ENCODE data around the gene C14orf132. TPM values are rescaled to one million over a fixed set of nuclear protein-coding genes. Genes with fewer than 3 reads are reported as not detected.

The C14orf132 gene
- total and polyA plus RNA-seq, 2 donors (not counting 1 experiment from before 2014, with no cell fraction given): 0.30 to 0.85 TPM

DNA sequence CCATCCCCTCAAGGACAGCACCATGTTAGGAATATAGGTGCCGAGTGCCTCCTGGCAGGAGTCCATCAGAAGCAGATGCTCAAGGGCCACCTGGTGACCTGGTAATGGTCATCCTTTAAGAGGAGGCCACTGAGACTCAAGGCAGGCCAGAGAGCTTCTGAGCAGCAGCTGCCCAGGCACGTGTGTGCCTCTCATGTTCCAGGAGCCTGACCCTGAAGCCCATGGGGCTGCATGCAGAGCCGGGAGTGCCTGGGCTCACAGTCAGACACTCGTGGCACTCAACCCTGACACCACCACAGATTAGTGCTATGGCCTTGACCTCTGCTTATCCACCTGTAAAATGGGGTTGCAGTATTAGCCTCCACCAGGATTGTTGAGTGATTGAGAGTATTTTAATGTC lies 45.6 kb downstream of the C14orf132 start:
- no peaks in the 10 kb centered on the region for H3K79me2 ChIP-seq (ENCODE audit: control insufficient read depth, insufficient read depth, low read length)
- no peaks in the 10 kb centered on the region for H3K4me1 ChIP-seq (ENCODE audit: control insufficient read depth in 2 of 2, insufficient read depth in 2 of 2, low read length in 2 of 2)
- 97% methylated on average over 3 of the region's 4 CpGs for WGBS (ENCODE audit: insufficient coverage)
- H3K4me2 ChIP-seq (replicated peaks; ENCODE audit: low read depth, low read length, poor library complexity, severe bottlenecking): no peak overlapping the region
- DNase-seq: no peak
- ATAC-seq (ENCODE audit: low read depth): no peak
- Mint-ChIP-seq H3K9me3 (ENCODE audit: insufficient read depth) (no peaks in the 10 kb centered on the region), H3K27me3 (peaks cover 13% of the 10 kb centered on the region), H3K27ac (no peak overlapping the region), H3K4me3 (no peak overlapping the region), H3K4me1 (no peaks in the 10 kb centered on the region)
- H2AFZ ChIP-seq (ENCODE audit: insufficient read depth, low read depth, low read length, poor library complexity, severe bottlenecking): no peak overlapping the region
- H3K9me3 ChIP-seq (ENCODE audit: control extremely low read depth in 1 of 3, control insufficient read depth in 2 of 3, insufficient read depth in 1 of 3, low read length in 2 of 3): peaks cover 0 to 13% (median 0%) of the 10 kb centered on the region in 3 donors
- no peak overlapping the region for H3K4me3 ChIP-seq (ENCODE audit: control extremely low read depth in 1 of 5, extremely low read depth in 1 of 5, insufficient read depth in 1 of 5, low read depth in 2 of 5, low read length in 4 of 5)
- H4K20me1 ChIP-seq (ENCODE audit: control insufficient read depth, insufficient read depth, low read length, poor library complexity, severe bottlenecking): no peaks in the 10 kb centered on the region
- no peaks in the 10 kb centered on the region for H3K36me3 ChIP-seq (replicated peaks in 1 of 2; ENCODE audit: control extremely low read depth in 1 of 2, control insufficient read depth in 1 of 2, extremely low read depth in 1 of 2, insufficient read depth in 2 of 2, low read length in 1 of 2)
- CTCF ChIA-PET: no interaction called here
- H3K27me3 ChIP-seq (replicated peaks in 1 of 4; ENCODE audit: control extremely low read depth in 1 of 4, control insufficient read depth in 3 of 4, insufficient read depth in 4 of 4, low read length in 3 of 4): peaks cover 0 to 10% (median 1%) of the 10 kb centered on the region in 4 experiments
- TF ChIP-seq CTCF (IDR thresholded peaks at IDR 0.05): no peak
- TF ChIP-seq EZH2 (IDR thresholded peaks at IDR 0.05; ENCODE audit: borderline replicate concordance, insufficient read depth, low read depth, low read length, poor library complexity, severe bottlenecking): no peak
- no peak overlapping the region for H3K9ac ChIP-seq (ENCODE audit: low read length)
- no peak overlapping the region for H3K27ac ChIP-seq (ENCODE audit: low read length in 2 of 2)
- intact Hi-C loops (cut with micrococcal nuclease): no loop called here
- POLR2A ChIA-PET: no interaction called here

DNA sequence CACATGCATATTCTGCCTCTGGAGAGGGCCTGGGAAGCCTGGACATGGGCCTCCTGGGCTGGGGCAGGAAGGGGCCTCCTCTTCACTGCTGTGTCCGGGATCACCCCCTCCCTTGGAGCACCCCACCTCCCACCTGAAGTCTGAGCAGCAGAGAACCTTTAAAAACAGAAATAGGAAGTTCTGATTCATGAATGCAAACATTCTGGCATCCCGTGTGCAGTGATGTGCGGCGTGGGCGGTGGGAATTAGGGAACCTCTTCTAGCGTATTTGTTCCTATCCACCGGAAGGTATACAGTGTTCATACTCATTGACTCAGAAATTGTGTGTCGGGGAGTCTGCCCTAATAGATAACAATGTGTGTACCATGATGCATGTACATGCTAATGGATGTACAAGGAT lies 46.2 kb downstream of the C14orf132 start:
- Mint-ChIP-seq H3K9me3 (ENCODE audit: insufficient read depth) (no peaks in the 10 kb centered on the region), H3K4me1 (no peaks in the 10 kb centered on the region), H3K27ac (no peak overlapping the region), H3K27me3 (peaks cover 13% of the 10 kb centered on the region), H3K4me3 (no peak overlapping the region)
- H3K4me1 ChIP-seq (ENCODE audit: control insufficient read depth in 2 of 2, insufficient read depth in 2 of 2, low read length in 2 of 2): no peaks in the 10 kb centered on the region
- DNase-seq: no peak
- ATAC-seq (ENCODE audit: low read depth): no peak
- ChIA-PET CTCF (no interaction called here), POLR2A (no interaction called here)
- H2AFZ ChIP-seq (ENCODE audit: insufficient read depth, low read depth, low read length, poor library complexity, severe bottlenecking): no peak overlapping the region
- H3K27me3 ChIP-seq (replicated peaks in 1 of 4; ENCODE audit: control extremely low read depth in 1 of 4, control insufficient read depth in 3 of 4, insufficient read depth in 4 of 4, low read length in 3 of 4): peaks cover 0 to 8% (median 1%) of the 10 kb centered on the region in 4 experiments
- H3K9ac ChIP-seq (ENCODE audit: low read length): no peak overlapping the region
- H3K4me3 ChIP-seq (ENCODE audit: control extremely low read depth in 1 of 5, extremely low read depth in 1 of 5, insufficient read depth in 1 of 5, low read depth in 2 of 5, low read length in 4 of 5): no peak overlapping the region
- H3K27ac ChIP-seq (ENCODE audit: low read length in 2 of 2): no peak overlapping the region
- 4% methylated on average over 5 of the region's 8 CpGs for WGBS (ENCODE audit: insufficient coverage)
- no peaks in the 10 kb centered on the region for H3K36me3 ChIP-seq (replicated peaks in 1 of 2; ENCODE audit: control extremely low read depth in 1 of 2, control insufficient read depth in 1 of 2, extremely low read depth in 1 of 2, insufficient read depth in 2 of 2, low read length in 1 of 2)
- no peaks in the 10 kb centered on the region for H3K79me2 ChIP-seq (ENCODE audit: control insufficient read depth, insufficient read depth, low read length)
- H3K9me3 ChIP-seq (ENCODE audit: control extremely low read depth in 1 of 3, control insufficient read depth in 2 of 3, insufficient read depth in 1 of 3, low read length in 2 of 3): peaks cover 0 to 8% (median 0%) of the 10 kb centered on the region in 3 donors
- no peak overlapping the region for H3K4me2 ChIP-seq (replicated peaks; ENCODE audit: low read depth, low read length, poor library complexity, severe bottlenecking)
- intact Hi-C loops (cut with micrococcal nuclease): no loop called here
- TF ChIP-seq EZH2 (IDR thresholded peaks at IDR 0.05; ENCODE audit: borderline replicate concordance, insufficient read depth, low read depth, low read length, poor library complexity, severe bottlenecking) (no peak), CTCF (IDR thresholded peaks at IDR 0.05) (no peak)
- H4K20me1 ChIP-seq (ENCODE audit: control insufficient read depth, insufficient read depth, low read length, poor library complexity, severe bottlenecking): no peaks in the 10 kb centered on the region

All from B cell (primary cell).